ENCODE measurements around the gene CASP3.
A peak's percentile ranks its signal among the peaks of the same experiment; 100 is the strongest.

CASP3 gene

GRCh38 chr4:184649026-184649970 lies at the start of gene CASP3, which contains the start of gene PRIMPOL:
TSS of gene CASP3 (minus strand) at chr4:184649447. CDS start at chr4:184638453, 10,994 bp downstream.
TSS of gene PRIMPOL (plus strand) at chr4:184649738. CDS start at chr4:184657141, 7,403 bp downstream.
- peak; percentile 96 for DNase-seq

GRCh38 chr4:184697956-184698355 lies 48.7 kb upstream of the CASP3 start:
- no peak for DNase-seq

GRCh38 chr4:184695178-184695896 lies 46.1 kb upstream of the CASP3 start:
- no peak for DNase-seq

GRCh38 chr4:184694412-184694956 lies 45.2 kb upstream of the CASP3 start:
- DNase-seq = no peak

DNA sequence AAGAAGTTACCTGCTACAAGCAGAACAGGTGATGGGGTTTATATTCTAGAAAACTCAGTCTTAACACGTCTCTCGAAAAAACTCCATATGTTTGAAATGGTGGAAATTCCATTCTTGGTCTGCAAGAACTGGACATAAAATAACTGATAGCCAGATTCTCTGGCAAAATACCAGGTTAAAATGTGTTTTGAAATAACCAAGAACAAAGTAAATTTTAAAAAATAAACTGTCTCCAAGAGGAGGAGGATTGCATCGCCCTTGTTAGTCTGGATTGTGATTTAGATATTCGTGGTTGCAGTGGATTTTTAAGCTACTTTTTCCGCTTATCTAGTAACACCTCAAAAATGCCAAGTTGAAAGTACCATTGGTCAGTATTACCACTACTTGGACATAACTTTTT lies 43.8 kb upstream of the CASP3 start:
- no peak for DNase-seq

- no peak for DNase-seq
Measured at GRCh38 chr4:184689681-184690080, 40.4 kb upstream of the CASP3 start.

- peak; percentile 59 for DNase-seq
Measured at GRCh38 chr4:184688447-184688846, 39.2 kb upstream of the CASP3 start.

DNA sequence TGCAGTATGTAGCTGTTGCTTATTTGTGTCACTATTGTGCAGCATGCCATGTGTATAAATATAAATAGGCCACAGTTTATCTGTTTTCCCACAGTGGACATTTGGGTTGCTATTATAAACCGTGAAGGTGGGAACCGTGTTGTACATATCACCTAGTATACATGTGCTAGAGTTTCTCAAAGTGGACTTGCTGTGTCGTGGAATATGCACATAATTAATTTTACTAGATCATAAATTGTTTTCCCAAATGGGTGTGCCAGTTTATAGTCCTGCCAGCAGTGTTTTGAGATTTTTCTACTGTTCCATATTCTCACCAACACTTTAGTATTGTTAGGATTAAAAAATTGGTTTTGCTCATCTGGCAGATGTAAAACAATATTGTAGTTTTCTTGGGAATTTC lies 38.8 kb upstream of the CASP3 start:
- DNase-seq = no peak

- no peak for DNase-seq
Measured at GRCh38 chr4:184684491-184685189, 35.4 kb upstream of the CASP3 start.

DNA sequence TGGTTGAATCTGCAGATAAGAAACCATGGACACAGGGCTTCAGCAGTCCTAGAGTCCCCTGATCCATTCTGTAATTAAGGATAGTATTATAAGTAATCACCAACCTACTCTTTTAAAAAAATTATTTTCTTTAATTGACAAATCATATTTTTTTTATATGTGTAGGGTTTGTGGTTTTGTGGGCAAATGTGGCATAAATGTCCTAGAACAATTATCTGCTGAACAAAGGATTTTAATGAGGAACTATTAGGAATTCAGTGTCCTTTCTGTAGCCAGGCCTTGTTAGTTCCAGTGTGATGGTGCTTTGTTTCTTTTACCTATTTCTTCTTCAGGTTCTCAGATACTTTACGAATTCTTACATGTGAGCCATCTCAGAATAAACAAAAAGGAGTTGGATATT lies 32.7 kb upstream of the CASP3 start:
- DNase-seq = no peak

DNA sequence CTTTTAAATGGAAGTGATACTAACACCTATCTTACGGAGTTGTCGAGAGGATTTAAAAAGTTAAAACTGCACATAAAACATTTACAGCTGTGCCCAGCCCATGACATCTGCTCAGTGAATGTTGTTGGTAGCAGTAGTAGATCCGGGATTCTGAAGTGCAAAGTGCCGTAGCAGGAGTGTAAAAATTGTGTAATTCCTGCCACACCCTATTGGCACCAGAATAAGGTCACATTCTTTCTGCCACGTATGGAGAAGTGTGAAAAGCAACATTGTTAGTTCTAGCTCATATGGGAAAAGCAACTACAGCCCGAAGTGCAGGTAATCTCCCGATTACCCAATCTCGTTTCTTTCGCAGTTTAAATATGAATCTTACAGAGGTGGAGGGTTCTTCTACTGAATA lies 31.5 kb upstream of the CASP3 start:
- no peak for DNase-seq

GRCh38 chr4:184675821-184676492 lies 26.7 kb upstream of the CASP3 start:
- no peak for DNase-seq

DNA sequence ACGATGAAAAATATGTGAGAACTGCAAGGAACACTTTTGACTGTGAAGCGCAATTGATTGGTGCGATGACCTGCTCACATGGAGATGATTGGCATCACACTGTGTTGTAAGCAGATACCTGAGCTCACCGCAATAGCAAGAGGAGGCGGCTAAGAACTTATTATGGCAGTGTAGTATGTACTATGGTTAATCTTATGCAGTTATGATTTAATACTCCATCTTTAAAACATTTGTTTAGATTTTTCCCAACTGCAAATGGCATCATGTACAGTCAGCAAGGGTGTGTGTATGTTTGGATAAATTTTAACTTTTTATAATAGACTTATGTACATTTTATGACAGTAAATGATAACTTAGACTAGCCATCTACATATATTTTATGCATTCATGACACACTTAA lies 25.8 kb upstream of the CASP3 start:
- no peak for DNase-seq

GRCh38 chr4:184674011-184674410 lies 24.8 kb upstream of the CASP3 start:
- no peak for DNase-seq

- no peak for DNase-seq
Measured at GRCh38 chr4:184672741-184673140, 23.5 kb upstream of the CASP3 start.

DNA sequence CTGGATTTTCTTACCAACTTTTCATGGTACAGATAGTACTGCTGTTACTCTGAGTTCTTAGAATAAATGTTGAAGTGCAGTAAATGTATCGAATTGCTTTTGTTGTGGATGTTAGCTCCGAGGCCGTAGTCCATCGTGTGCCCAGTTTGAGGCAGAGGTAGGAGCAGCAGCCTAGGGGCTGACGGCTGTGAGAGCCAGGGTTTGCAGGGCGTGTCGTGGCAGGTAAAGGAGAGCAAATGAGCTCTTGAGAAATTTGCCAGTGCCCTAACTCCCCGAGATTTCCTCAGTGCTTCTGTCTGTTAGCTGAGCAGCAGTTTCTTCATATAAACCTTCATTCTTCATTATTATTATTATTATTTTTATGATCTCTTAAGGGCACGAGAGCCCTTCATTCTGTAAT lies 21.9 kb upstream of the CASP3 start:
- no peak for DNase-seq

DNA sequence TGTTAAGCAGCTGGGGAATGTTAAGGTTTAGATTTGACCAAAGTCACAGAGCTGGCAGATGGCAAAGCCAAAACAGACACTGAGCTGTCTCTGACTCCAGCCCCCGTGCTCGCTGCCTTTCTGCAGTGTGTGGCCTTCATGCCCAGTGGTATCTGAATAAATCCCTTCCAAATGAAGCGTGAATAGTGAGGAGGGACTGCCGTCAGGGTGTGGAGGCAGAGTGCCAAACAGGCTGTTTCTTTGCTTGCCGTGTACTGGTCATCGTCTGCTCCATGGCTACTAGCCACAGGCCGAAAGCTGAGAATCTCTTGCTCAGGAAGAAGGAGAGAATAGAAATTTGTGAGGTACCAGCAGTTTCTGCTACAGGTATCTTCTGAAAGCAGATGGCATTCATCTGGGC lies 20.0 kb upstream of the CASP3 start:
- DNase-seq = no peak

DNA sequence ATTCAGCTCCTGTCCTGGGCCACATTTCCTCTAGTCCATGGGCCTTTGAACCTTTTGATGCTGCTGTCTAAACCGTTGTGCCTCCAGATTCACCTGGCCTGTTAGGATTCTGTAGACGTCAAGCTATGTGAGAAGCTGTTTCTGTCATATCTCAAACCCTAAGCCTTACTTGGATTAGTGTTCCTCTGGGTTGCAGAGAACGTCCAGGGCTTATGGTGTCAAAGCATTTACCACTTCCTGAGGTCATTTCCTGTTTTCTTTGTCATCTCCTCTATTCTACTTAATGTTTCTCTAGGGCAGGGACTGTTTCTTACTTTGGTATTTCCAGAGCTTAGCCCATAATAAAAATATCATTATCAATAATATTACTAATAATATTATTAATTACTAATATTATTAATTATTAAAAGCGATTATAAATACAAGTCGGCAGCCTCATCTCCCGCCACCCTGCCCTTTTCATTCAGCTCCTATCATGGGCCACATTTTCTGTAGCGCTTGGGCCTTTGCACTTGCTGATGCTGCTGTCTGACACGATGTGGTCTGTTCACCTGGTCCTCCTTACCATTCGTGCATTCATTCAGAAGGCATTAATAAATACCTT lies 19.4 kb upstream of the CASP3 start:
- no peak for DNase-seq

DNA sequence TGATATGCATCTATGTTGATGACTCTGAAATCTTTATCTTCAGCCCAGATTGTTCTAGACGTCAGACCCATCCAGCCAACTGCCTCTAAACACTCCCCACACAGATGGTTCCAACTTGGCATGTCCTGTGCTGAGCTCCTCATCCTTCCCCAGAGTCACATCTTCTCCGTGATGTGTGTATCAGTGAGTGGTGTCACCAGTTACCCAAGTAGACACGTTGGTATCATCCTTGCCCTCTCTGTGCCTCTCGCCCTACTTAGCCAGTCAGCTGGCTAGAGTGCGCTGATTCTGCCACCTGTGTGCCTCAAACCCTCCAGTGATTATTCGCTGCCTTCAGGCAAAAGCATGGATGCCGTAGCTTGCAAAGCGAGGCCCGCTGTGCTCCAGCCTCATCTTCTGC lies 18.8 kb upstream of the CASP3 start:
- DNase-seq = no peak

DNA sequence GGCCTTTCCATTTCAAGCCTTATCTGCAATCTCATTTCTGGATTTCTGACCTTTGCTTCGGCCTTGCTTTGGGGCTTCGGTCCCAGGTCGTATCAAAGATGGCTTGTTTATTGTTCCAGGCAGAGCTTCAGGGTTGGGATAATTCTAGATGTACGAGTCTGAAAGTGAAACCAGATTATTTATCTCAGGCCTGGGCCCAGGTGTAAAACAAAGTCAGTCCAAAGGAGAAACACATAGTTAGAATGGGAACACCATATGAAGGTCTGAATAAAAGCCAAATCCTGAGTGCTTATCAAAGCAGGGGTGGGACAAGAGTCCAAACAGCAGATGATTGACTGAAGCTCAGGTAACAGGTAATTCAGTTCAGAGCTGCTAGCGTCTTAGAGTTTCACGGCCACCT lies 17.4 kb upstream of the CASP3 start:
- no peak for DNase-seq

GRCh38 chr4:184664445-184665210 lies 15.4 kb upstream of the CASP3 start:
- no peak for DNase-seq
